HG03460 (cell line): ENCODE results near the gene RAPGEF1.
A peak's percentile ranks its signal among the peaks of the same experiment; 100 is the strongest.
"Not testable (repeated sequence)": the region's sequence is repeated elsewhere in the genome, so short reads cannot be mapped to it uniquely, and the experiment has no call there.

ENCODE experiments used
- ATAC-seq: cut with Tn5 transposase; IDR thresholded peaks from one replicate; pipeline ENCODE4 v1.9.1; 2021; ENCODE audit not compliant: unreplicated experiment

The RAPGEF1 gene

DNA sequence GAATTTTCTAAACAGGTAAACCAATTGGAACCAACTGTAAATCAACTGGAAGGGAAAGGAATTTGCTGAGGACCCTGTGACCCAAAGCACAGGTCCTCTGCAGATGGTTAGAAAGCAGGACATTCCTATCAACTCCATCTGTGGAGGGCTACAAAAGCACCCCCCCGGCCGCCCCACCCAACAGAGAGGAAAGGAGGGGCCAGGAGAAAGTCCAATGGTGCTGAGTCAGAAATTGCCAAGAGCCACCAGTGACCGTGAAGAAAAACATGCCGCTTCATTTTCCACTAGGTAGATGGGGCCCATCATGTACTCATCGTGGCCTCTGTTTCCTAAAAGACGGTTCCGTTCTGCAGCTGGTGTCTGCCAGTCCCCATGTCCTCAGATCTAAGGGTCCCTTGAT is 66.3 kb downstream of the RAPGEF1 start:
- no peak for ATAC-seq

DNA sequence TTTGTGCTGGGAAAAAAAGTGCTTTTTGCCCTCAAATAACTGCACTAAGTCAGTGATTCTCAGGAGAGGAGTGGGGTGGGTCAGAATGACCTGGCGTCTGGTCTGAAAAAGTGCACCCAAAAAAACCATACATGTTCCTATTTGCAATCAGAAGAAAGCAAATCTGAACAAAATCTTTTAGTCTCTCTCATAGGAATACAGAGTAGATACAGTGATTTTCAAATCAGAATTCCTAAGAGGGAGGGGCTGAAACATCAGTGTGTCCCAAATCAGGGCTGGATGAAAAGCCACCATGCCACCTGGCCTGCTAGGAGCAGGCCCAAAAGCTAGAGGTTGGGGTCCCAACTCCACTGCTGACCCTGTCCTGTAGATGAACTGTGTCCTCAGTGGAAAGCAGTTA is 66.8 kb downstream of the RAPGEF1 start:
- no peak for ATAC-seq

DNA sequence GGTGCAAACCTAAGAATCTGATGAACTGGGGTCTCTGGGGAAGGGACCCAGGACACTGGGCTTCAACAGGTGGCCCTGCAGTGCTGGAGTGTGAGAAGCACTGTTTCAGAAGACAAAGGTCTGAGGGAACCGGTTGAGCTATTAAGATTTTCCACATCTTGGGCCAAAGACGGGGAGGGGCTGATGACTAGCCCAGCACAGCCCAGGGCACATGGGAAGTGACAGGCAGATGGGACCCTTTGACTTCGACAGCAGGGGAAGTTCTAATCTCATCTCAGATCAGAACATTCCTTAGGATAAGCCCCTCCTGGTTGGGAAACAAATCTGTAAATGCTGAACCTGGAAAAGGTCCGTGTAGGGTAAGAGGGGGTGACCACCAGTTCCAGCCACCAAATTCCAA is 67.4 kb downstream of the RAPGEF1 start:
- ATAC-seq = no peak

DNA sequence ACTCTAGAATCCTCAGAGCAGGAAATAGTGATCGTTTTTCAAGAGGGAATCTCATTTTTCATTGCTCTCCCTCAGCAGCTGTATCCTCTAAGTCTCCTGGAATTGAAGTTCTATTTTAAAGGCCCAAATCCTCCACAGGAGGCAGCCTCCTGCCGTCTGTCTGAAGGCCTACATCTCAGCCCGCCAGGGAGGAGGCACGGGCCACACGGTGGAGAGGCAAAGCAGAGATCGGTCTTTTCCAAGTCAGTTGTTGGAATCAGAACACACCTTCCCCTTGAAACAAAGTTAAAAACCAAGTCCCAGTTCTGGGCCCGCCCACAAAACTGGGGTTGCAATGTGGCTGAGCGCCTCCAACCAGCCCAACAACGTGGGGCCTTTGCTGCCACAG is 68.7 kb downstream of the RAPGEF1 start:
- no peak for ATAC-seq

DNA sequence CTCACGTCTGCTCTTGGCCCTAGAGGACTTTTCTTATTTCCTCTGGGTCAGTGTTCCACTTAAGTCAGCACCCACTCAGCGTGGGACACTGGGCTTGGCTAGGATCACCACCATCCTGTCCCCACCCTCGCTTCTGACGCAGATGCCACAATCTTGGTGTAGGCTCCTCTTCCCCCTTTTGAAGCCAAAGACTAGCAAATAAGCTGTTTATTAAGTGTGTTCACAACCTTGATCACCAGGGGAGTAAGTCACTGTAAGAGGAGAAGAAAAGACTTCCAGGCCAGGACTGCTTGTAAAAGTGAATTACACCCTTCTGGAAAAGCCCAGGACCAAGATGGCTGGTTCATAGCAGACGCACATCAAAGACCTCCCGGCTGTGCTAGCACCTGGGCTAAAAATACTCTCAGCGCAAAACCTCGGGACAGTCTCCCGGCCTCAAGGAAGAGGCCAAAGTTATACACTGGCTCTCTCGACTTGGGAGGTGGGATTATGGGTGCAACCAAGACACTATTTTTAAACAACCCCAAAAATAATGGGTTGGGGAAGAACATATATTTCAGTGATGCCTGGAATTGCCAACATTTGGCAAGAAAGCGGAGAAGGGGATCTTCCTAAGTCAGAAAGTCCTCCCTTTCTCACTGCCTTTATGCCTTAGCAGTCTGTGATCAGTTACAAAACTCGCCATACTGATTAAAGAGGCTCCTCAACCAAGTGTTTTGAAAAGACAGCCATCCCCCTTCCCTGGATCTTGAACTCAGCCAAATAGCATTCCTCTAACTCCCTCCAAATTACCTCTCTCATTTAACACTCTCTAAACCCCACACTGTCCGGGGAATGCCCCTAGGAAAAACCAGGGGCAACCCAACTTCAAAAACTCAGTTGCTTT is 69.4 kb downstream of the RAPGEF1 start:
- no peak for ATAC-seq

DNA sequence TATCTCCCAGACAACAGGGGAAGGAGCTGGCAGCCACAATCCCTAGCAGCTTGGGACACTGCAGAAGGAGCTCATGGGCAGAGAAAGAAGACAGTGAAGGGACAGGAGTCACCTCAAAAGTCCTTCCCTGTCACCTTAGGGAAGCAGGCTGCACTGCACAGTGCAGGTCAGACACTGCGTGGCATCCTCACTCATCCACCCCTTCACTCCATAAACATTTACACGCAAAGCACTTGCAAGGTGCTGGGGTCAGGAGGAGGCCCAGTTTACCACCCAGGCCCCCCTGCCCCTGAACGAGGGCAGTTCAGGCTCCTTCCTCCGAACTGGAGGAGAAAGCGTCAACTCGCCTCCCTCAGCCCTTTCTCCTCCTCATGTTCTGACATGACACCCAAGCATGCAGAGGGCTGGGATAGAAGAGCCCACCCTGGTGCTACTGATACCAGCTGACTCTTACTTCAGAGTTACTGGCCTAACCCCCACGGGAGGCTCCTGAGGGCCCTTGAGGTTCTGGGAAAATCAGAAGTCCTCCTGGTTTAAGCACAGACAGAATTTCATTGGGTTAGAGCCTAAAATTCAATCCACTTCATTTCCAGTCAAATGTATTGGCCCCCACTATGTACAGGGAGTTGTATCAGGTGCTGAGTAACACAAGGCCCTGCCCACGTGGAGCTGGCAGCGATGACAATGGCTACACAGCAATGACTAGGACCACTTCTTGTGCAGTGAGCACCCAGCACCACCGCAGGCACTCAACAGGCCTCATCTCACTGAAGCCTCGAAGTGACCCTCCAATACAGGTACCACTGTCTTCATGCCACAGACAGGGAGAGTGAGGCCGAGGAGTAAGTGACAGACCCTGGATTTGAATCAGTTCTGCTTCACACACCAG is 70.4 kb downstream of the RAPGEF1 start:
- ATAC-seq = no peak

DNA sequence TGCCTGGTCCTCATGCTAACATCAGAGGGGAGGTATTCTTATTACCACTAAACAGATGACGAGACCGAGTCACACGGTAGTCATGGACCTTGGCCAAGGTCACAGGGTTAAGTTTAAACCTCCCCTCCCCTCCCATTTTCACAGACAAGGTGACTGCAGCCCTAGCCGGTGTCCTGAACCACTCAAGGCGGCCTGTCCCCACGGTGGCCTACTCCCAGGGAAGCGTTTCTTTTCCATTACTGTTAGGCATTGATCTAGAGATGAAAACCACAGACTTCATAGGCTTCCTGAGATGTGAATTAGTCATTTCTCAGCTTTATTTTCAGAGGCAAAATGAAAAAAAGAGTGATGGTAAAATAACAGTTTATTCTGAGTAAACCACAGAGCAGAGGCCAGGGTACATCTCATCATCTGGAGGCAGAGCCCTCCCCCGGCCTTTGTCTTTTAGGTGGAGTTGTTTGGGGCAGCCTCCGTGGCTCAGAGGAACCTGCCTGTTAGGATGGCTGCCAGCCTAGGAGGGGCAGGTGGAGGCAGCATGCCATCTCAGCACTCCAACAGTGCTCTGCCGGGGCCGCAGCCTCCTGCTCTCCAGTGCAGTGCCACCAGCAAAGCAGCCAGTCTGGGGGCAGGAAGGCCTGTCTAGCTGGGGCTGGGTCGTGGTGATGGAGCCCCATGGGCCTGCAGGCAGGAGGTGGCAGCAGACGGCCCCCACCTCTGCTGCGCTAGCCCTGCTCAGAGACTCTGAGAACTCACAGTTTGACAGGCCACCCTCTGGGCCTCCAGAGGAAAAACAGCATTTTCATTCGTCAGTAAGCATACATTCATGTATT is 71.2 kb downstream of the RAPGEF1 start:
- peak; percentile 51 for ATAC-seq

DNA sequence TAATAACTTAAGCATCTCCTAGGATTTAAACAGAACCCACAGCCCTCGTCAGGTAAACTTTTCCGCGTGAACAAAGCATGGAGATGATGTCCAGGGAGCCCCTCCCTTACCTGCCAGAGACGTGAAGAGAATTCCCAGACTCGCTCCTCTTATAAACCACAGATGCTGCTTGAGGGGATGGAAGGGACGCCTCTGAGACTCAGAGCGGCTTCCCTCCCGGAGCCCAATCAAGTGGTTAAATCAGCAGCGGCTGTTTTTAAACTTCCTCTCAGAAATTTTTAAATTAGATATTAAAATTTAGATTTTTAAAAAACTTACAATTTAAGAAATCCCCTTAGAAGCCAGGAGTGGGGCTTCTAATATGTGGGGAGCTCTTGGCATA is 71.8 kb downstream of the RAPGEF1 start:
- ATAC-seq = peak; percentile 3

DNA sequence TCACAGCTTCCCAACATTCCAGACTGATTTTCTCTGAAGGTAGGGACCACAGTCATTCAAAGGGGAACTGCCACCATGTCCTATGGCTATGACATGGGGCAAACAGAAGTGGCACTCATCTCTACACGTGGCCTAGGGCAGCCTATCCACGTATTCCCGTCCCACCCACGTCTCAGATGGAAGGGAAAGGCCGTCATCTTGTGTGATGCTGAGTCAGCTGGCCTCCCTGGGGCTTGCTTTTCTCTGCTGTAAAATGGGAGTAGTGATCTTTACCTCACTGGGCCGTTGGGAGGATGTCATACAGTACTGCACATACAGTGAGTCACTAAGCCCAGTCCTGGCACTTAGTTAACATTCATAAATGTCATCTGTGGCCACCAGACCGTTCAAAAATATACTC is 72.3 kb downstream of the RAPGEF1 start:
- ATAC-seq = no peak

DNA sequence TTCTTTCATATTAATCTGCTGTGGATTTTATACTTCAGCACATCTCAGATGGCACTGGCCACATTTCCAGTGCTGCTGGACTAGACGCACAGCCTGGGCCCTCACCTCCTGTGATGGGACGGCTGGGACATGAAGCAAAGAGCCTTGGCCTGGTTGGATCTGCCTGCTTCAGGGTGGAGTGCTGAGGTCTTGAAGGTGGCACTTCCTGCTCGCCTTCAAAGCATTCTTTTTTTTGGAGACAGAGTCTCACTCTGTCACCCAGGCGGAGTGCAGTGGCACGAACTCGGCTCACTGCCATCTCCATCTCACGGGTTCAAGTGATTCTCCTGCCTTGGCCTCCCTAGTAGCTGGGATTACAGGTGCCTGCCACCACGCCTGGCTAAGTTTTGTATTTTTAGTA is 73.1 kb downstream of the RAPGEF1 start:
- no peak for ATAC-seq

DNA sequence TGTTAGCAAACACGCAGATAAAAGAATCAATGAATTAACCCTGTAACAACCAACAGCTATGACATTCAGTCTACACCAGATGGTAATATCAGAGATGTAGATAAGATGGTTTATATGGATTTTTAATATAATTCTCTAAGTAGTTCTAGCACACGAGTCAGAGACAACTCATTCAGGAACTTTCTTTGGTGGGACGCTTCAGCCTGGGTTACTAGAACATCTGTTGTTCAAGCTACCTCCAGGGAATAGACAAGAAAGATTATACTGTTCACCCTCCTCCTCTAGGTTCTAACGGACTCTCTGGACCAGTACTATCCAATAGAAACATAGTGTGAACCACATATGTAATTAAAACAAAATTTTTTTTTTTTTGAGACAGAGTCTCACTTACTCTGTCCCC is 73.8 kb downstream of the RAPGEF1 start:
- no peak for ATAC-seq

DNA sequence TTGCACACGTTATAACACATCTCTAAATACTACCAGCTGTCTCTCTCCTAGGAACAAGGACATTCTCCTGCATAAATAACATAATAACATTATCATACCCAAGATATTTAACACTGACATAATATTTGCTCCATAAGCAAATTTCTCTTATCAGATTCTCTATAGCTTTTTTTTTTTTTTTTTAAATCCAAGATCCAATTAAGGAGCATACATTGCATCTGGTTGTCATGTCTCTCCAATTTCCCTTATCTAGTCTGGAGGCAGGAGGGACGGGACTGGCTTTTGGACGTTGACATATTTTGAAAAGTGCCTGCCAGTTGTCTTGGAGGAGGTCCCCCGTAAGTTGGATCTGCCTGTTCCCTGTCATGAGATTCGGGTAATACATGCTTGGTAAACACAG is 76.6 kb downstream of the RAPGEF1 start:
- no peak for ATAC-seq

DNA sequence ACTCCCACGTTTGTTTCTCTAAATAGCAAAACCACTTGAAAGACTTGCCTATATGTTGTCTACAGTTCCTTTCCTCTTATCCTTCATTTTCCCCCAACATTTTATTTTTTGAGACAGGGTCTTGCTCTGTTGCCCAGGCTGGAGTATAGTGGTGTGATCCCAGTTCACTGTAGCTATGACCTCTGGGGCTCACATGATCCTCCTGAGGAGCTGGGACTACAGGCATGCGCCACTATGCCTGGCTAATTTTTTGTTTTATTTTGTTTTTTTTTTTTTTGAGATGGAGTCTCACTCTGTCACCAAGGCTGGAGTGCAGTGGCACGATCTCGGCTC is 77.6 kb downstream of the RAPGEF1 start:
- ATAC-seq = not testable (repeated sequence)

DNA sequence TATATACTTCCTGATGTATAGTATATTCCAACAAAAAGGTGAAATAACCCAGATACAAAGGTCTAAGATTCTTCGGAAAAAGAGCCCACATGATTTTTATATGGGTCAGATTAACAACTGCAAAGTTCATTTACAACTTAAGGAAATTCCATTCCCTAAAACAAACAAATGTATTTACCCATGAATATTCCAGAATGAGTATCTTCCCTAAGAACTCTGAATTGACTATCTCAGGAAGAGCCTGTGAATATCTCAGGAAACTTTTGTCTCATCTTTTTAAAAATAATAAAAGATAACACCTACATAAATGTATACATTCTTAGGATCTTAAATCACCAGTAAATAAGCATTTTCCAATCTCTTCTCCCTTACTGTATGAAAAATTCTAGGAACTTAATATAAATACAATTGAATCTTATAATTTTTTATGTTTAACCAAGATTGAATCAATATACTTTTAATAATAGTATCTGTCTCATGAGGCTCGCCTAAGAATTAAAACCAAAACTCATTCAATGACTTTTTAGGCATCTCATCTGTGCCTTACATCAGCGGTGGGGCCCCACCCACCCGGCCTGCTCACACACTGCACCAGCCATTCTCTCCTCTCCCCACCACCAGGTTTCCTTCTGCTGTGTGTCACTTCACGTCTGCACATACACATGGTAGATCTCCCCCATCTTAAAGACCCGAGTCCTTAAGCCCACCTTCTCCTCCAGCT is 78.1 kb downstream of the RAPGEF1 start:
- no peak for ATAC-seq

DNA sequence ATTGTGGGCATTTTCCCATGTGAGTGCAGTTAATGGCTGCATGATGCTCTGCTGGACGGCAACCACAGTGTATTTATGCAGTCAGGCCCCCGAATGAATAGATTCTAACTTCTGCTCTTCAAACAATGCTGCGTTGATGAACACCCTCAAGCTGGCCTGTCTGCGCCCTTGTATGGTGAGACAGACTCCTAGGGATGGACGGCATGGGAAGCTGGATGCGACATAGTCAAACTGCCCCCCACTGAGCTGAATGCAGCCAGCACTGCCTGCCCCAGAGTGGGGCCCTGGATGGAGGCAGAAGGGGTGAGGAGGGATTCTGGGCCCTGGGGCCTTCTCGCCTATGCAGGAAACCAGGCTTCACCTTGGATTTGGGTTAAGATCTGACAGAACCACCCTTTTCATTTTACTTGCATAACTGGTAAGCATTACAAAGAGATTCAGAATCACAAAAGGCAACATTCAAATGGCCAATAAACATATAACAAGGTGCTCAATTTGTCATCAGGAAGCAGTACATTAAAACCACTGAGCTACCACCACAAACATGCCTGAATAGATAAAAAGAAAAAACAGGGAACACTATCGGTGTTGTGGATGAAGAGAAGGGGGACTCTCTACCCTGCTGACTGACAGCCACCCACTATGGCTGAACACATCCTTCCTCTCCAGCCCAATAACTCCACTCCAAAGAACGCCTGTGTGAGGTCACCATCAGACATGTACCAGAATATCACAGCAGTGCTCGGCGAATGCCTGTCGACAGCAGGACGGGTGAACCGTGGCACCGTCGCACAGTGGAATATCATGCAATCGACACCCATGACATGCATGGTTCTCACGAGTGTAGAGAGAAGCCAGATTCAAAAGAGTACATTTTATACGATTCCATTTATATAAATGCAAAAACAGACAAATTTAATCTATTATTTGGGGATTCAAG is 79.1 kb downstream of the RAPGEF1 start:
- no peak for ATAC-seq

DNA sequence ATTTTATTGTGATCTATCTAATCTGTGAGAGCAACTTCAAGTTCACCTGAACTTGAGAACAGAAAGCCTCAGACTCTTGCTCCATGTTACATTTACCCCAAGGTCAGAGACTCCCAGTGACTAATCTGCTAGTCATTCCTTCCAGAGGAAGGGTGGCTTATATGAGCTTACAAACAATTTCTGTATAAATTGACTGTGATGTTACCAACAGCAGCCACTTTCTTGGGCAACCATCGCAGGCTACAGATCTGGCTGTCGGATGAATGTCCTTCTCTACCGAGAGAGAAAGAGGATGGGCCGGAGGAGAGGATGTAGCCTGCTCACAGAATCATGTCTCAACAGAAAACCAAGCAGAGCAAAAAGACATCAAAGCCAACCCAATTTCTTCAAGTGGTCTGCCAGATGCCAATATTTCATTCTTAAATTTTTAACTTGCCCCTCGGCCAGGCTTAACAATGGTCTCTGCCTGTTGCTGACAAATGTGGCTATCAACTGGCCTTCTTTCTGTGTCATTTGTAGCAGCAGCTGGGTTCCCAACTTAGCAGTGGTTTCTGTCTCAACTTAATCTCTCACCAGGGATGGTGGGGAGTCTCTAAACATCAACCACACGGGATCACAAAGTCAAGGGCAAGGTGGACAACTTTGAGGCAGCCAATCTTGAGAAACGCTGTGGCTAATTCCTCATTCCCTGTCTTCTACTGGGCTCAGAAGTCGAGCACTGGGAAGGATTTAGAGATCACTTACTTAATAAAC is 81.3 kb downstream of the RAPGEF1 start:
- ATAC-seq = no peak

DNA sequence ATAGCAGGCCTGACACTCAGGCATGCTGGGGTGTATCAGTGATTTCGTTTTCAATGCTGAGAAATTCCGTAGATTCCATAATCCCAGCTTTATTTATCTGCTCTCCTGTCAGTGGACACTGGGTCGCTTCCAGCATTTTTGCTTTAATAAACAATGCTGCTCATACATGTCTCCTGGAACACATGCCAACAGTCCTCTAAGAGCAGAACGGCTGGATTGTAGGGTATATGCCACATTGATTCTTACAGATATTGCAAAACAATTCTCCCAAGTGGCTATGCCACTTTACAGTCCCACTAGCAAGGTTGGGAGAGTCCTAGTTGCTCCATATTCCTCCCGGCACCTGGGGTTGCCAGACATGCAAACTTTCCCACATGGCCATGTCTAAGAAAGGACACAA is 81.9 kb downstream of the RAPGEF1 start:
- no peak for ATAC-seq

DNA sequence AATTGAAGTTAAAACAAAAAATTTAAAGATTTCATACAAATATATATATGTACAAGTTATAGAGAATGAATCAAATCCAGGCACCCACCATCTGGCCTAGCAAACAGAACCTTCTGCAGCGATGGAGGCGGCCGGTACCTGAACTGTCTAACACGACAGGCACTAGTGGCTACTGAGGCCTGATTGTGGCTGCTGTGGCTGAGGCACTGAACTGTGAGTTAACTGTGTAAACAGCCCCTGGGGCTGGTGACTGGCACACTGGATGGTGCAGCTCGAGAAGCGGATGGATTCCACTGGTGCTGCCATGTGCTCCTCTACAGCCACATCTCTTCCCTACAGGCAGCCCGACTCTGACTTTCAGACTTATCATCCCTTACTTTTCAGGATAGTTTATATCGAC is 82.4 kb downstream of the RAPGEF1 start:
- ATAC-seq = no peak

DNA sequence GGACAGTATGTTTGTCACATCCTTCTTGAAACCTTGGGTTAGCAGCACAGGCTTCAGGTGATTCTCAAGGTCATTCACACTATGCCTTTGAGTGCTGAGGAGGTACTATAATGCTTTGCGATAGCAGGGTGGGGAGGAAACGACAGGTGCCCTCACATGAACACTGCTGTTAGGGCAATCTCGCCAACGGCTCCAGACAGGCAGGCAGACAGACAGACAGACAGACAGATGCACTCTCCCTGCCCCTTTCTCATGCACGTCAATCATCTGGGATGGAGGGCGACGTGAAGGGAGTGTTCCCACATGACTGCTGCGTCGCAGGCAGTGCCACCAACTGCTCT is 82.9 kb downstream of the RAPGEF1 start:
- no peak for ATAC-seq
